Fibroblast of lung (primary cell): ENCODE measurements around the gene VN1R5. TPM values are rescaled to one million over a fixed set of nuclear protein-coding genes. Genes with fewer than 3 reads are reported as not detected.

Experiments
- DNase-seq, 2 donors: peaks; one replicate each; pipeline versions ENCODE4 v3.0.0 to v3.0.0-alpha.2; 2010; ENCODE audit warnings: low read depth in 2 of 2
- H2AFZ ChIP-seq: 2 replicates; pipeline ENCODE4 v1.5.1; 2012; ENCODE audit warnings: low read length, control low read depth, inconsistent platforms
- H3K27ac ChIP-seq: 2 replicates; pipeline ENCODE4 v1.5.1; 2011; ENCODE audit warnings: low read length, control low read depth; ENCODE audit not compliant: insufficient read depth
- H3K27me3 ChIP-seq: 2 replicates; pipeline ENCODE4 v1.5.1; 2011; ENCODE audit warnings: mild to moderate bottlenecking, low read length; ENCODE audit not compliant: control insufficient read depth, insufficient read depth
- H3K36me3 ChIP-seq: 2 replicates; pipeline ENCODE4 v1.5.1; 2011; ENCODE audit warnings: low read length; ENCODE audit not compliant: control insufficient read depth, insufficient read depth
- H3K4me1 ChIP-seq: 2 replicates; pipeline ENCODE4 v1.5.1; 2011; ENCODE audit warnings: low read length; ENCODE audit not compliant: control insufficient read depth, insufficient read depth; ENCODE audit errors: extremely low read depth
- H3K4me2 ChIP-seq: 2 replicates; pipeline ENCODE4 v1.5.1; 2011; ENCODE audit warnings: low read length, control low read depth; ENCODE audit not compliant: insufficient read depth; ENCODE audit errors: extremely low read depth
- H3K4me3 ChIP-seq, 4 experiments: fragments of 200-600 bp in 1 of 4; sonication (generic) in 1 of 4; replicated peaks in 1 of 4; 2 replicates each; pipeline ENCODE4 v1.5.1; 2011 to 2016; ENCODE audit warnings: low read length in 4 of 4, low read depth in 3 of 4, mild to moderate bottlenecking in 3 of 4, control low read depth in 2 of 4, inconsistent platforms in 1 of 4, mixed read lengths in 1 of 4; ENCODE audit not compliant: insufficient read depth in 1 of 4; ENCODE audit errors: control extremely low read depth in 1 of 4
- H3K79me2 ChIP-seq: 2 replicates; pipeline ENCODE4 v1.5.1; 2012; ENCODE audit warnings: mild to moderate bottlenecking, low read length, inconsistent platforms; ENCODE audit not compliant: control insufficient read depth, insufficient read depth
- H3K9ac ChIP-seq: 2 replicates; pipeline ENCODE4 v1.5.1; 2011; ENCODE audit warnings: mild to moderate bottlenecking, low read length, control low read depth; ENCODE audit not compliant: insufficient read depth
- H3K9me3 ChIP-seq: 2 replicates; pipeline ENCODE4 v1.5.1; 2012; ENCODE audit warnings: low read depth, low read length; ENCODE audit not compliant: control insufficient read depth, insufficient read depth
- H4K20me1 ChIP-seq: 2 replicates; pipeline ENCODE4 v1.5.1; 2011; ENCODE audit warnings: low read length; ENCODE audit not compliant: control insufficient read depth, insufficient read depth; ENCODE audit errors: extremely low read depth
- CTCF ChIP-seq, 2 donors: IDR thresholded peaks in 1 of 2; conservative IDR thresholded peaks in 1 of 2; 1 replicate in 1 of 2; 2 replicates in 1 of 2; pipeline ENCODE4 v1.5.1; 2011 to 2012; ENCODE audit warnings: low read length in 2 of 2, control low read depth in 1 of 2, inconsistent platforms in 1 of 2, low read depth in 1 of 2, mild to moderate bottlenecking in 1 of 2
- EZH2 ChIP-seq: IDR thresholded peaks from 2 replicates; pipeline ENCODE4 v1.5.1; 2012; ENCODE audit warnings: low read length, control low read depth, mild to moderate bottlenecking; ENCODE audit errors: missing control alignments
- polyA plus RNA-seq, 2 donors: library from polyadenylated mRNA; depleted of rRNA in 1 of 2; stranded (reverse) in 1 of 2; unstranded in 1 of 2; fragments of >200 nt; gene quantifications; 2 replicates each; pipeline ENCODE4 v1.2.1, GENCODE V29; 2011 to 2012; ENCODE audit warnings: missing spikeins in 1 of 2
- total RNA-seq: library from RNA; depleted of rRNA; stranded (reverse); fragments of >200 nt; gene quantifications from 2 replicates; pipeline ENCODE4 v1.2.1, GENCODE V29; 2014

The VN1R5 gene
- total and polyA plus RNA-seq, 2 donors (not counting 1 experiment from before 2014, with no cell fraction given), result not detected

- H3K27ac ChIP-seq, result no peak overlapping the region
- no peaks in the 10 kb centered on the region for H4K20me1 ChIP-seq
- no peaks in the 10 kb centered on the region for H3K27me3 ChIP-seq
- H3K4me2 ChIP-seq, result no peak overlapping the region
- no peaks in the 10 kb centered on the region for H3K4me1 ChIP-seq
- no peak overlapping the region for H3K4me3 ChIP-seq
- no peaks in the 10 kb centered on the region for H3K79me2 ChIP-seq
- H2AFZ ChIP-seq, result no peak overlapping the region
- no peak for DNase-seq
- H3K9me3 ChIP-seq, result no peaks in the 10 kb centered on the region
- no peak overlapping the region for H3K9ac ChIP-seq
- H3K36me3 ChIP-seq, result no peaks in the 10 kb centered on the region
- TF ChIP-seq EZH2 (no peak), CTCF (conservative IDR thresholded peaks at IDR 0.05 in 1 of 2, IDR thresholded peaks at IDR 0.05 in 1 of 2; ENCODE audit: low read depth in 1 of 2, low read length in 2 of 2) (no peak)
Observed at GRCh38 chr1:247222840-247223239, 33.0 kb upstream of the VN1R5 start.

GRCh38 chr1:247224822-247225221 is 31.1 kb upstream of the VN1R5 start:
- TF ChIP-seq EZH2, result no peak
- no peak for TF ChIP-seq CTCF (conservative IDR thresholded peaks at IDR 0.05 in 1 of 2, IDR thresholded peaks at IDR 0.05 in 1 of 2; ENCODE audit: low read depth in 1 of 2, low read length in 2 of 2)
- no peaks in the 10 kb centered on the region for H3K9me3 ChIP-seq
- H3K9ac ChIP-seq, result no peak overlapping the region
- H3K27ac ChIP-seq, result no peak overlapping the region
- H3K79me2 ChIP-seq, result no peaks in the 10 kb centered on the region
- no peak overlapping the region for H3K4me3 ChIP-seq
- H3K4me1 ChIP-seq, result no peaks in the 10 kb centered on the region
- H2AFZ ChIP-seq, result no peak overlapping the region
- no peaks in the 10 kb centered on the region for H3K27me3 ChIP-seq
- no peaks in the 10 kb centered on the region for H4K20me1 ChIP-seq
- no peak overlapping the region for H3K4me2 ChIP-seq
- DNase-seq, result no peak
- H3K36me3 ChIP-seq, result no peaks in the 10 kb centered on the region

- Histone ChIP-seq H3K4me3 (no peak overlapping the region), H3K4me2 (no peak overlapping the region), H3K27me3 (no peaks in the 10 kb centered on the region), H4K20me1 (no peaks in the 10 kb centered on the region), H3K4me1 (no peaks in the 10 kb centered on the region), H3K36me3 (no peaks in the 10 kb centered on the region), H3K79me2 (no peaks in the 10 kb centered on the region), H3K9me3 (no peaks in the 10 kb centered on the region), H3K27ac (no peak overlapping the region), H3K9ac (no peak overlapping the region), H2AFZ (no peak overlapping the region)
- DNase-seq, result peak; percentile 11 to 19
- no peak for TF ChIP-seq CTCF (conservative IDR thresholded peaks at IDR 0.05 in 1 of 2, IDR thresholded peaks at IDR 0.05 in 1 of 2; ENCODE audit: low read depth in 1 of 2, low read length in 2 of 2)
- TF ChIP-seq EZH2, result no peak
Observed at GRCh38 chr1:247228133-247228532, 27.7 kb upstream of the VN1R5 start.
